SK-N-SH treated with all-trans-retinoic acid at 6 μM for 48 hours (cell line): ENCODE measurements around the gene SIL1.

ENCODE experiments used
- ATAC-seq: fragments of 200-7000 bp; cut with Tn5 transposase; 3 replicates; pipeline ENCODE4 v1.9.1; 2020; ENCODE audit warnings: mild to moderate bottlenecking, moderate library complexity
- BACH2 ChIP-seq: fragments of 250-450 bp; sonication (Bioruptor Pico); IDR thresholded peaks from 2 replicates; pipeline ENCODE4 v1.9.0; 2021; ENCODE audit warnings: mild to moderate bottlenecking, borderline replicate concordance
- CSDC2 ChIP-seq: fragments of 250-450 bp; sonication (Bioruptor Pico); IDR thresholded peaks from 2 replicates; pipeline ENCODE4 v1.5.0; 2020; ENCODE audit warnings: mild to moderate bottlenecking, moderate library complexity
- GLIS3 ChIP-seq: fragments of 250-450 bp; sonication (Bioruptor Pico); IDR thresholded peaks from 2 replicates; pipeline ENCODE4 v1.5.0; 2020; ENCODE audit warnings: mild to moderate bottlenecking, moderate library complexity
- OSR1 ChIP-seq: fragments of 250-450 bp; sonication (Bioruptor Pico); IDR thresholded peaks from 2 replicates; pipeline ENCODE4 v1.8.0; 2022; ENCODE audit warnings: moderate library complexity, mild to moderate bottlenecking, inconsistent platforms
- PPARA ChIP-seq: fragments of 250-450 bp; sonication (Bioruptor Pico); IDR thresholded peaks from 2 replicates; pipeline ENCODE4 v1.5.0; 2020; ENCODE audit warnings: mild to moderate bottlenecking, borderline replicate concordance
- RARB ChIP-seq: fragments of 250-450 bp; sonication (Bioruptor Pico); IDR thresholded peaks from 2 replicates; pipeline ENCODE4 v1.8.0; 2021; ENCODE audit warnings: mild to moderate bottlenecking, moderate library complexity
- SNAI2 ChIP-seq: fragments of 250-450 bp; sonication (Bioruptor Pico); IDR thresholded peaks from 2 replicates; pipeline ENCODE4 v1.5.0; 2020; ENCODE audit warnings: mild to moderate bottlenecking, moderate library complexity
- TCF4 ChIP-seq: fragments of 250-450 bp; sonication (Bioruptor Pico); IDR thresholded peaks from 2 replicates; pipeline ENCODE4 v1.8.0; 2021; ENCODE audit warnings: mild to moderate bottlenecking, moderate library complexity, borderline replicate concordance
- ZC3H10 ChIP-seq: fragments of 250-450 bp; sonication (Bioruptor Pico); IDR thresholded peaks from 2 replicates; pipeline ENCODE4 v1.5.1; 2021; ENCODE audit warnings: mild to moderate bottlenecking, moderate library complexity
- ZFP3 ChIP-seq: fragments of 250-450 bp; sonication (Bioruptor Pico); IDR thresholded peaks from 2 replicates; pipeline ENCODE4 v1.5.0; 2020; ENCODE audit warnings: mild to moderate bottlenecking, moderate library complexity
- ZFP30 ChIP-seq: fragments of 450-650 bp; formaldehyde crosslinking; IDR thresholded peaks from 2 replicates; pipeline ENCODE4 v1.5.0; 2022; ENCODE audit warnings: mild to moderate bottlenecking, moderate library complexity
- ZNF70 ChIP-seq: fragments of 450-650 bp; formaldehyde crosslinking; IDR thresholded peaks from 2 replicates; pipeline ENCODE4 v1.5.0; 2020; ENCODE audit warnings: mild to moderate bottlenecking, moderate library complexity
- ZNF8 ChIP-seq: fragments of 450-650 bp; formaldehyde crosslinking; IDR thresholded peaks from 2 replicates; pipeline ENCODE4 v1.5.0; 2020; ENCODE audit warnings: mild to moderate bottlenecking, moderate library complexity
- TF ChIP-seq, protein P1 (sequence below): fragments of 250-450 bp; sonication (Bioruptor Pico); IDR thresholded peaks from 2 replicates; pipeline ENCODE4 v1.8.0; 2021; ENCODE audit warnings: low read depth, mild to moderate bottlenecking, moderate library complexity, borderline replicate concordance
- TF ChIP-seq, protein P2 (sequence below): fragments of 250-450 bp; sonication (Bioruptor Pico); IDR thresholded peaks from 2 replicates; pipeline ENCODE4 v1.5.0; 2020; ENCODE audit warnings: mild to moderate bottlenecking, moderate library complexity
- TF ChIP-seq, protein P3 (sequence below): fragments of 250-450 bp; sonication (Bioruptor Pico); IDR thresholded peaks from 2 replicates; pipeline ENCODE4 v1.8.0; 2020; ENCODE audit warnings: mild to moderate bottlenecking, moderate library complexity, borderline replicate concordance
- TF ChIP-seq, protein P4 (sequence below): fragments of 250-450 bp; sonication (Bioruptor Pico); IDR thresholded peaks from 2 replicates; pipeline ENCODE4 v1.5.1; 2021; ENCODE audit warnings: mild to moderate bottlenecking, moderate library complexity

SIL1 gene

DNA sequence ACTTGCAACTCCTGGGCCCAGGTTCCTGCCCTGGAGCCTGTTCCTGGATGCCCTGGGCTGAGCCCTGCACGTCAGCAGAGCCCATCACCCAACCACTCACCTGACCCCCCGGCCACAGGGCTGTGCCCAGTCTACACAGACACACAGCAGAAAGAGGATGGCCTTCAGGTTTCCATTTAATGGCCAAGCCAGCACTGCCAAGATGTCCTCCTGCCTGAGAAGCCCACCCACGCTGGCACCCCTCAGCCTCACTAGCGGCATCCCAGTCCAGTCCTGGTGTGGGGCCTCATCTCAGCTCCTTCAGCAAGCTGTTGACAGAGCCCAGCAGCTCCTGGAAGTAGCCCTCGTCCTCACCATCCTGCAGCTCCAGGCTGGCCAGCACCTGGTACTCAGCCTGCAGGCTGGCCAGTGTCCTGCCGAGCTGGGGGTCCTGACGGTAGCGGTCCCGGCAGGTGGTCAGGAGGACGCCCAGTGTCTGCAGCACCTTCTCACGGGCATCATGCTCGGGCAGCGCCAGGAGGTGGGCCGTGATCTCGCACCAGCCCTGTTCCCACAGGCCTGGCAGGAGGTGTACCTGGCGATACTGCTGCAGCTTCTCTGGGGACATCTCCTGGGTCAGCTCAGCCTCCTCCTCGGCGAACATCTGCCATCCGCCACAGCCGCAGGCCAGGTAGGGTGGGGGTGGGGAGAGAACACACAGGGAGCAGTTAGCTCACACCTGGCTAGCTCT lies 251.2 kb downstream of the SIL1 start:
- ATAC-seq = no peak
- TF ChIP-seq ZFP3 (CRISPR knock-in tag) (no peak), ZC3H10 (CRISPR knock-in tag) (no peak), SNAI2 (CRISPR knock-in tag) (no peak), GLIS3 (CRISPR knock-in tag) (no peak), RARB (CRISPR knock-in tag) (no peak), OSR1 (no peak), BACH2 (CRISPR knock-in tag) (no peak)
- TF ChIP-seq, protein P1, sequence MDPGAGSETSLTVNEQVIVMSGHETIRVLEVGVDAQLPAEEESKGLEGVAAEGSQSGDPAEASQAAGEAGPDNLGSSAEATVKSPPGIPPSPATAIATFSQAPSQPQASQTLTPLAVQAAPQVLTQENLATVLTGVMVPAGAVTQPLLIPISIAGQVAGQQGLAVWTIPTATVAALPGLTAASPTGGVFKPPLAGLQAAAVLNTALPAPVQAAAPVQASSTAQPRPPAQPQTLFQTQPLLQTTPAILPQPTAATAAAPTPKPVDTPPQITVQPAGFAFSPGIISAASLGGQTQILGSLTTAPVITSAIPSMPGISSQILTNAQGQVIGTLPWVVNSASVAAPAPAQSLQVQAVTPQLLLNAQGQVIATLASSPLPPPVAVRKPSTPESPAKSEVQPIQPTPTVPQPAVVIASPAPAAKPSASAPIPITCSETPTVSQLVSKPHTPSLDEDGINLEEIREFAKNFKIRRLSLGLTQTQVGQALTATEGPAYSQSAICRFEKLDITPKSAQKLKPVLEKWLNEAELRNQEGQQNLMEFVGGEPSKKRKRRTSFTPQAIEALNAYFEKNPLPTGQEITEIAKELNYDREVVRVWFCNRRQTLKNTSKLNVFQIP (CRISPR knock-in tag) = no peak
- TF ChIP-seq, protein P2, sequence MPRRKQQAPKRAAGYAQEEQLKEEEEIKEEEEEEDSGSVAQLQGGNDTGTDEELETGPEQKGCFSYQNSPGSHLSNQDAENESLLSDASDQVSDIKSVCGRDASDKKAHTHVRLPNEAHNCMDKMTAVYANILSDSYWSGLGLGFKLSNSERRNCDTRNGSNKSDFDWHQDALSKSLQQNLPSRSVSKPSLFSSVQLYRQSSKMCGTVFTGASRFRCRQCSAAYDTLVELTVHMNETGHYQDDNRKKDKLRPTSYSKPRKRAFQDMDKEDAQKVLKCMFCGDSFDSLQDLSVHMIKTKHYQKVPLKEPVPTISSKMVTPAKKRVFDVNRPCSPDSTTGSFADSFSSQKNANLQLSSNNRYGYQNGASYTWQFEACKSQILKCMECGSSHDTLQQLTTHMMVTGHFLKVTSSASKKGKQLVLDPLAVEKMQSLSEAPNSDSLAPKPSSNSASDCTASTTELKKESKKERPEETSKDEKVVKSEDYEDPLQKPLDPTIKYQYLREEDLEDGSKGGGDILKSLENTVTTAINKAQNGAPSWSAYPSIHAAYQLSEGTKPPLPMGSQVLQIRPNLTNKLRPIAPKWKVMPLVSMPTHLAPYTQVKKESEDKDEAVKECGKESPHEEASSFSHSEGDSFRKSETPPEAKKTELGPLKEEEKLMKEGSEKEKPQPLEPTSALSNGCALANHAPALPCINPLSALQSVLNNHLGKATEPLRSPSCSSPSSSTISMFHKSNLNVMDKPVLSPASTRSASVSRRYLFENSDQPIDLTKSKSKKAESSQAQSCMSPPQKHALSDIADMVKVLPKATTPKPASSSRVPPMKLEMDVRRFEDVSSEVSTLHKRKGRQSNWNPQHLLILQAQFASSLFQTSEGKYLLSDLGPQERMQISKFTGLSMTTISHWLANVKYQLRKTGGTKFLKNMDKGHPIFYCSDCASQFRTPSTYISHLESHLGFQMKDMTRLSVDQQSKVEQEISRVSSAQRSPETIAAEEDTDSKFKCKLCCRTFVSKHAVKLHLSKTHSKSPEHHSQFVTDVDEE (CRISPR knock-in tag) = no peak

DNA sequence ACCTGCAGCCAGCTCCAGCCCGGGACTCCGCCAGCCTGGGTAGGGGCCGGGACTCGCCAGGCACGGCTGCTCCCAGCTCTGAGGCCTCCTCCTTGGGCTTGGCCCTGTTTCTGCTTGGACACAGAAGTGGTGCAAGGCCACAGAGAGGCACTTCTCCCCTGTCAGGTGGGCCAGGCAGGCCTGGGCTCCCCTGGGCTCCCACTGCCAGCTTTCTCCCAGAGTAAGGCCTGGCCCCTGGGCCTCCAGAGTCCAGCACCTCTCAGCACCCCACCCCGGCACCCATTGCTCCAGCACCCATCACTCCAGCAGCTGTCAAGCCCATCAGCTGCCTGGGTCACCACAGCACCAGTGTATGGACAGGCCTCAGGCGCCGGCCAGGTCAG lies 251.9 kb downstream of the SIL1 start:
- no peak; the same call in 2 of the 3 replicates for ATAC-seq
- TF ChIP-seq GLIS3 (CRISPR knock-in tag) = no peak
- TF ChIP-seq BACH2 (CRISPR knock-in tag) = no peak
- TF ChIP-seq ZFP30 (CRISPR knock-in tag) = no peak
- TF ChIP-seq, protein P3, sequence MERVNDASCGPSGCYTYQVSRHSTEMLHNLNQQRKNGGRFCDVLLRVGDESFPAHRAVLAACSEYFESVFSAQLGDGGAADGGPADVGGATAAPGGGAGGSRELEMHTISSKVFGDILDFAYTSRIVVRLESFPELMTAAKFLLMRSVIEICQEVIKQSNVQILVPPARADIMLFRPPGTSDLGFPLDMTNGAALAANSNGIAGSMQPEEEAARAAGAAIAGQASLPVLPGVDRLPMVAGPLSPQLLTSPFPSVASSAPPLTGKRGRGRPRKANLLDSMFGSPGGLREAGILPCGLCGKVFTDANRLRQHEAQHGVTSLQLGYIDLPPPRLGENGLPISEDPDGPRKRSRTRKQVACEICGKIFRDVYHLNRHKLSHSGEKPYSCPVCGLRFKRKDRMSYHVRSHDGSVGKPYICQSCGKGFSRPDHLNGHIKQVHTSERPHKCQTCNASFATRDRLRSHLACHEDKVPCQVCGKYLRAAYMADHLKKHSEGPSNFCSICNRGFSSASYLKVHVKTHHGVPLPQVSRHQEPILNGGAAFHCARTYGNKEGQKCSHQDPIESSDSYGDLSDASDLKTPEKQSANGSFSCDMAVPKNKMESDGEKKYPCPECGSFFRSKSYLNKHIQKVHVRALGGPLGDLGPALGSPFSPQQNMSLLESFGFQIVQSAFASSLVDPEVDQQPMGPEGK = no peak
- no peak for TF ChIP-seq TCF4
- no peak for TF ChIP-seq PPARA
- TF ChIP-seq, protein P2 (CRISPR knock-in tag) = no peak
- TF ChIP-seq ZNF8 = no peak
- no peak for TF ChIP-seq ZNF70 (CRISPR knock-in tag)

DNA sequence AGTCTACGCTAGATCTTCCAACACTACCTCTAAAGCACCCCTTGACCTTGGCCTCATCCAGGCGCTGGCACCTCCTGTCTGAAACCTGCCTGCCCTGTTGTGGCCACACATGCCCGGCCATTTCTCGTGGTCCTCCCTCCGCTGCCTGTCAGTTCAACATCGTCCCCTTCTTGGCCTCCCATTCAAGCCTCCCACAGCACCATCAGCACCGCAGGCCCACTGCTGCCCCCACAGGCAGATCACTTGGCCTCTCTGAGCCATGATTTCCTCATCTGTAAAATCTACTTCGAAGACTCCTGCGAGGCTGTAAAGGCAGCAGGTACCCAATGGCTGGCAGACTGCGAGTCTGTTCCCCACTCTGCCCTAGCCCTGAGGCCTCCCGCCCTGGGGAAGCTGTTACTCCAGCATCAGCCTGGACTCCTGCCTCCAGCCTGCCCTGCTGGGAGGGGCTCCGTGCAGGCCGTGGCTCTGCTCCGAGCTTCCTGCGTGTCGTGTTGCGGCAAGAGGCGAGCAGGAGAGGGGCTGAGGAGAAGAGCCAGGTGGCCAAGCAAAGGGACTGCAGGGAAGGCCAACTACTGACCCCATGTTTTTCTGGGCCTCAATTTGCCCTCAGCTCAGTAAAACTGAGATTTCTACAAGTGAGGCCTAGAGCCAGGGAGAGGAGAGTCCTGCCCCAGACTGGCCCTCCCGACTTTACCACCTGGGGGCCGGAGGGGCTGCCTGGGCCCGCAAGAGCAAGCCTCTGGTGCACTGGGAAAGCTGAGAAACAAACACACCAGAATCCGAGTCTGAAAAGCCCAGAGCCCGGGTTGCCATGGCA lies 252.5 kb downstream of the SIL1 start:
- ATAC-seq = no peak; the same call in 2 of the 3 replicates
- TF ChIP-seq, protein P4, sequence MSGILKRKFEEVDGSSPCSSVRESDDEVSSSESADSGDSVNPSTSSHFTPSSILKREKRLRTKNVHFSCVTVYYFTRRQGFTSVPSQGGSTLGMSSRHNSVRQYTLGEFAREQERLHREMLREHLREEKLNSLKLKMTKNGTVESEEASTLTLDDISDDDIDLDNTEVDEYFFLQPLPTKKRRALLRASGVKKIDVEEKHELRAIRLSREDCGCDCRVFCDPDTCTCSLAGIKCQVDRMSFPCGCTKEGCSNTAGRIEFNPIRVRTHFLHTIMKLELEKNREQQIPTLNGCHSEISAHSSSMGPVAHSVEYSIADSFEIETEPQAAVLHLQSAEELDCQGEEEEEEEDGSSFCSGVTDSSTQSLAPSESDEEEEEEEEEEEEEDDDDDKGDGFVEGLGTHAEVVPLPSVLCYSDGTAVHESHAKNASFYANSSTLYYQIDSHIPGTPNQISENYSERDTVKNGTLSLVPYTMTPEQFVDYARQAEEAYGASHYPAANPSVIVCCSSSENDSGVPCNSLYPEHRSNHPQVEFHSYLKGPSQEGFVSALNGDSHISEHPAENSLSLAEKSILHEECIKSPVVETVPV = no peak
- TF ChIP-seq ZC3H10 (CRISPR knock-in tag) (no peak), OSR1 (no peak), CSDC2 (CRISPR knock-in tag) (no peak), ZFP3 (CRISPR knock-in tag) (no peak), BACH2 (CRISPR knock-in tag) (no peak), TCF4 (no peak)
